Trophoblast cell (in vitro differentiated cells and primary cell): ENCODE measurements around the gene FBLIM1.
A peak's percentile ranks its signal among the peaks of the same experiment; 100 is the strongest.

Experiments used
- DNase-seq, 2 donors: peaks; one replicate each; pipeline ENCODE4 v3.0.0-alpha.2; 2016
- H2AFZ ChIP-seq: 2 replicates; pipeline ENCODE4 v1.6.1; 2013; ENCODE audit warnings: low read length, moderate library complexity, mild to moderate bottlenecking; ENCODE audit not compliant: insufficient read depth, poor library complexity
- H2AK5ac ChIP-seq: 2 replicates; pipeline ENCODE4 v1.6.1; 2013; ENCODE audit warnings: mild to moderate bottlenecking, low read length
- H2BK120ac ChIP-seq: 2 replicates; pipeline ENCODE4 v1.6.1; 2013; ENCODE audit warnings: low read length, mild to moderate bottlenecking, moderate library complexity; ENCODE audit not compliant: insufficient read depth, poor library complexity
- H2BK12ac ChIP-seq: 2 replicates; pipeline ENCODE4 v1.6.1; 2013; ENCODE audit warnings: mild to moderate bottlenecking, low read length, moderate library complexity
- H2BK5ac ChIP-seq: 2 replicates; pipeline ENCODE4 v1.6.1; 2013; ENCODE audit warnings: low read length, low read depth, moderate library complexity, mild to moderate bottlenecking; ENCODE audit not compliant: poor library complexity
- H3K14ac ChIP-seq: 2 replicates; pipeline ENCODE4 v1.6.1; 2013; ENCODE audit warnings: mild to moderate bottlenecking, low read length
- H3K18ac ChIP-seq: 2 replicates; pipeline ENCODE4 v1.6.1; 2013; ENCODE audit warnings: mild to moderate bottlenecking, low read length
- H3K23ac ChIP-seq: 2 replicates; pipeline ENCODE4 v1.6.1; 2013; ENCODE audit warnings: low read length
- H3K27ac ChIP-seq: 2 replicates; pipeline ENCODE4 v1.5.1; 2013; ENCODE audit warnings: low read depth, mild to moderate bottlenecking, inconsistent platforms, low read length, moderate library complexity
- H3K27me3 ChIP-seq: 2 replicates; pipeline ENCODE4 v1.6.1; 2013; ENCODE audit warnings: inconsistent platforms, mild to moderate bottlenecking, low read length, moderate library complexity; ENCODE audit not compliant: insufficient read depth
- H3K36me3 ChIP-seq, 2 experiments: 1 replicate in 1 of 2; 2 replicates in 1 of 2; pipeline ENCODE4 v1.6.1; 2013; ENCODE audit warnings: low read length in 2 of 2, mild to moderate bottlenecking in 2 of 2, moderate library complexity in 1 of 2; ENCODE audit not compliant: insufficient read depth in 2 of 2, control insufficient read depth in 1 of 2
- H3K4ac ChIP-seq: 2 replicates; pipeline ENCODE4 v1.6.1; 2013; ENCODE audit warnings: low read depth, mild to moderate bottlenecking, low read length, moderate library complexity
- H3K4me1 ChIP-seq, 2 experiments: 1 replicate in 1 of 2; 2 replicates in 1 of 2; pipeline ENCODE4 v1.6.1; 2013; ENCODE audit warnings: low read length in 2 of 2, mild to moderate bottlenecking in 2 of 2, moderate library complexity in 1 of 2; ENCODE audit not compliant: insufficient read depth in 2 of 2, control insufficient read depth in 1 of 2
- H3K4me2 ChIP-seq: 2 replicates; pipeline ENCODE4 v1.6.1; 2013; ENCODE audit warnings: inconsistent platforms, mild to moderate bottlenecking, low read length, moderate library complexity
- H3K4me3 ChIP-seq: 2 replicates; pipeline ENCODE4 v1.5.1; 2013; ENCODE audit warnings: mild to moderate bottlenecking, low read depth, low read length, inconsistent platforms
- H3K79me1 ChIP-seq: one replicate; pipeline ENCODE4 v1.6.1; 2013; ENCODE audit warnings: low read length
- H3K79me2 ChIP-seq: 2 replicates; pipeline ENCODE4 v1.6.1; 2013; ENCODE audit warnings: low read length, mild to moderate bottlenecking; ENCODE audit not compliant: control insufficient read depth, insufficient read depth, poor library complexity
- H3K9ac ChIP-seq: 2 replicates; pipeline ENCODE4 v1.6.1; 2013; ENCODE audit warnings: mild to moderate bottlenecking, low read length
- H3K9me3 ChIP-seq: 2 replicates; pipeline ENCODE4 v1.6.1; 2013; ENCODE audit warnings: low read depth, mild to moderate bottlenecking, control low read depth, inconsistent platforms, low read length; ENCODE audit not compliant: insufficient read depth
- H4K12ac ChIP-seq: 2 replicates; pipeline ENCODE4 v1.6.1; 2013; ENCODE audit warnings: low read depth, mild to moderate bottlenecking, low read length, moderate library complexity
- H4K8ac ChIP-seq: 2 replicates; pipeline ENCODE4 v1.6.1; 2013; ENCODE audit warnings: low read depth, mild to moderate bottlenecking, low read length, moderate library complexity
- H4K91ac ChIP-seq: one replicate; pipeline ENCODE4 v1.6.1; 2013; ENCODE audit warnings: low read depth, mild to moderate bottlenecking, low read length, moderate library complexity
- WGBS: extraction: QIAGEN DNeasy Blood & Tissue Kit; methylation state at CpG from one replicate; pipeline ENCODE4 v1.1.7; 2013; ENCODE audit warnings: missing lambda C conversion rate; ENCODE audit not compliant: insufficient read length, insufficient coverage; ENCODE audit errors: extremely low coverage; 5-methylcytosine and 5-hydroxymethylcytosine counted together

FBLIM1 gene

DNA sequence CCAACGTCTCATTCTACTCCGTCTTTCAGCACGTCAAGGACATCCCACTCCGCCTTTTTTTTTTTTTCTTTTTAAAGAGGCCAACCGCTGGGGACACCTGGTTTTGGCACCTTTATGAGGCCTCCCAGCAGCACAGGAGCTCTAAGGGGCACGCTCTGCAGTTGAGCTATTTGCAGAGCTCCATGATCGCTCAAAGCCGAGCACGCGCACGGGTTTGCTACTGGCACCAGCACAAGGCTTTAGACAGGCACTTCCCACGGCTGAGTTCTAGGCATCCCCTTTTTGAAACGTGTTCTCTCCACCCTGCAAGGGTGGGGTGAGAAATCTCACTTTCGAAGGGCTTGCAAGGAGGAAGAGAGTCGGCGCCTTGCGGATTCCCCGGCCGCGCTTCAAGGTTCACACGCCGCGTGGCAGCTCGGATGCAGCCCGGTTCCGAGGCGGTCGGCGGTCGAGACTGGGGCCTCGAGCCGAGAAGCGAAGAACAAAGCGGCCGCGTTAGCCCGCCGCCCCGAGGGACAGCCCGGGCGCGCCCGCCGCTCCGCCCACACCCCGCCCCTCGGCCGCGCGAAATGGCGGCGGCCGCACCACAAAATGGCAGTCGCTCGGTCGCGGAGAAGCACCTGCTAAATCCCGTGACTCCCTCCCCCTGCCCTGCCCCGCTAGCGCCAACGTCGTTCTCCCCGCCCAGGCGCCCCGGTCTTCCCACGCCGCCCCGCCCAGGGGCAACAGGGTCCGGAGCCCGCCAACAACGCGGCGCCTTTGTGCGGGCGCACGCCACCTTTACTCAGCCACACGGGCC lies 76.0 kb downstream of the FBLIM1 start:
- H3K23ac ChIP-seq = no peak overlapping the region
- peaks cover 10% of the 10 kb centered on the region for H3K79me2 ChIP-seq
- H3K4me2 ChIP-seq = peak overlapping the region; percentile 91
- H3K18ac ChIP-seq = peak overlapping the region; percentile 99
- peak overlapping the region; percentile 100 for H4K91ac ChIP-seq
- no CpG with 5 or more reads among the region's 77 CpGs for WGBS
- H2BK5ac ChIP-seq = peak overlapping the region; percentile 98
- peaks cover 3 to 5% of the 10 kb centered on the region in 2 experiments for H3K4me1 ChIP-seq
- peak overlapping the region; percentile 99 for H3K27ac ChIP-seq
- peak overlapping the region; percentile 94 for H2AK5ac ChIP-seq
- peak overlapping the region; percentile 99 for H3K14ac ChIP-seq
- peak overlapping the region; percentile 93 for H4K8ac ChIP-seq
- H4K12ac ChIP-seq = peak overlapping the region; percentile 96
- DNase-seq = peak; percentile 86 to 92
- H3K9ac ChIP-seq = peak overlapping the region; percentile 91
- peak overlapping the region; percentile 81 for H2AFZ ChIP-seq
- peak overlapping the region; percentile 99 for H2BK120ac ChIP-seq
- H3K4me3 ChIP-seq = peak overlapping the region; percentile 75
- no peaks in the 10 kb centered on the region for H3K36me3 ChIP-seq
- no peaks in the 10 kb centered on the region for H3K27me3 ChIP-seq
- no peaks in the 10 kb centered on the region for H3K9me3 ChIP-seq
- peak overlapping the region; percentile 97 for H3K4ac ChIP-seq
- peaks cover 14% of the 10 kb centered on the region for H3K79me1 ChIP-seq
- no peak overlapping the region for H2BK12ac ChIP-seq

DNA sequence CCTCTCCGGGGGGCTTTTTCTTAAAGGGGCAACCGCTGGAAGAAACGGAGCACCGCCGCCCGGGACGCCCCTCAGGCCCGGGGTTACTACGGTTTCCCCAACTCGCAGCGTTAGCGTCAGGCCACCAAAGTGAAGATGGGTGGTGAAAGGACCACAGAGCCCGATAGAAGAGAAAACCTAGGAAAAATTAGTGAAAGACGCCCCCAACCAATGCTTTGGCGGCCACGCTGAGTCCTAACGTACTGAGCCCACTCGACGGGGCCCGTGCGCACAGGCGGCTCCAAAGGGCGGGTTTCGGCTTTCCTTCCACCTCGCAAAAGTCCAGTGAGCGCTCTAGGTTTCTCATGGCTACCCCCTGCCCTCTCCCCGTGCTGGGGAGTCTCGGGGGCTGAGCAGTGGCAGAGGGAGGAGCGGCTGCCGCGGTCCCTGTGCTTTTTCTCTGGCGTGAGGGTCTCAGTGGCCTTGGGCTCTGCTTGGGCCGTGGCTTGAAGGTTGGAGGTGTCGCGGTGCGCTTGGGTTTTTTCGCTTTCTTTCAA lies 76.7 kb downstream of the FBLIM1 start:
- Histone ChIP-seq H3K79me2 (peaks cover 10% of the 10 kb centered on the region), H3K79me1 (peaks cover 14% of the 10 kb centered on the region), H4K8ac (peak overlapping the region; percentile 93), H3K4me3 (peak overlapping the region; percentile 75), H2BK12ac (no peak overlapping the region), H2AK5ac (peak overlapping the region; percentile 62), H2BK5ac (peak overlapping the region; percentile 92), H2BK120ac (peak overlapping the region; percentile 95), H3K14ac (peak overlapping the region; percentile 98), H3K23ac (no peak overlapping the region), H3K18ac (peak overlapping the region; percentile 90), H2AFZ (peak overlapping the region; percentile 81), H4K91ac (peak overlapping the region; percentile 98), H3K36me3 (no peaks in the 10 kb centered on the region), H3K4ac (peak overlapping the region; percentile 86), H4K12ac (peak overlapping the region; percentile 84), H3K9me3 (no peaks in the 10 kb centered on the region), H3K9ac (peak overlapping the region; percentile 86), H3K27me3 (no peaks in the 10 kb centered on the region), H3K4me2 (peak overlapping the region; percentile 91), H3K27ac (peak overlapping the region; percentile 99), H3K4me1 (peaks cover 3 to 5% of the 10 kb centered on the region in 2 experiments)
- peak in 1 of 2 donors; percentile 58 for DNase-seq
- no CpG with 5 or more reads among the region's 37 CpGs for WGBS

GRCh38 chr1:15835741-15836510 lies 77.3 kb downstream of the FBLIM1 start:
- peak overlapping the region; percentile 95 for H2BK120ac ChIP-seq
- peak overlapping the region; percentile 93 for H4K8ac ChIP-seq
- no peak overlapping the region for H3K23ac ChIP-seq
- no CpG with 5 or more reads among the region's 66 CpGs for WGBS
- H2AFZ ChIP-seq = peak overlapping the region; percentile 81
- no peaks in the 10 kb centered on the region for H3K36me3 ChIP-seq
- H3K4me1 ChIP-seq = peaks cover 3 to 5% of the 10 kb centered on the region in 2 experiments
- peak overlapping the region; percentile 91 for H4K12ac ChIP-seq
- H3K14ac ChIP-seq = peak overlapping the region; percentile 98
- peaks cover 14% of the 10 kb centered on the region for H3K79me1 ChIP-seq
- H3K9ac ChIP-seq = peak overlapping the region; percentile 88
- H3K79me2 ChIP-seq = peaks cover 10% of the 10 kb centered on the region
- peak overlapping the region; percentile 92 for H2BK5ac ChIP-seq
- no peaks in the 10 kb centered on the region for H3K9me3 ChIP-seq
- no peaks in the 10 kb centered on the region for H3K27me3 ChIP-seq
- peak overlapping the region; percentile 86 for H3K4ac ChIP-seq
- peak overlapping the region; percentile 25 for H2AK5ac ChIP-seq
- peak overlapping the region; percentile 98 for H4K91ac ChIP-seq
- peak overlapping the region; percentile 75 for H3K4me3 ChIP-seq
- H2BK12ac ChIP-seq = no peak overlapping the region
- H3K4me2 ChIP-seq = peak overlapping the region; percentile 91
- H3K27ac ChIP-seq = peak overlapping the region; percentile 99
- peak overlapping the region; percentile 90 for H3K18ac ChIP-seq
- peak; percentile 100 for DNase-seq
